ENCODE results near the gene AP1M1.

GRCh38 chr19:16281743-16282142 is 84.0 kb downstream of the AP1M1 start:
- TF ChIP-seq, protein P1, sequence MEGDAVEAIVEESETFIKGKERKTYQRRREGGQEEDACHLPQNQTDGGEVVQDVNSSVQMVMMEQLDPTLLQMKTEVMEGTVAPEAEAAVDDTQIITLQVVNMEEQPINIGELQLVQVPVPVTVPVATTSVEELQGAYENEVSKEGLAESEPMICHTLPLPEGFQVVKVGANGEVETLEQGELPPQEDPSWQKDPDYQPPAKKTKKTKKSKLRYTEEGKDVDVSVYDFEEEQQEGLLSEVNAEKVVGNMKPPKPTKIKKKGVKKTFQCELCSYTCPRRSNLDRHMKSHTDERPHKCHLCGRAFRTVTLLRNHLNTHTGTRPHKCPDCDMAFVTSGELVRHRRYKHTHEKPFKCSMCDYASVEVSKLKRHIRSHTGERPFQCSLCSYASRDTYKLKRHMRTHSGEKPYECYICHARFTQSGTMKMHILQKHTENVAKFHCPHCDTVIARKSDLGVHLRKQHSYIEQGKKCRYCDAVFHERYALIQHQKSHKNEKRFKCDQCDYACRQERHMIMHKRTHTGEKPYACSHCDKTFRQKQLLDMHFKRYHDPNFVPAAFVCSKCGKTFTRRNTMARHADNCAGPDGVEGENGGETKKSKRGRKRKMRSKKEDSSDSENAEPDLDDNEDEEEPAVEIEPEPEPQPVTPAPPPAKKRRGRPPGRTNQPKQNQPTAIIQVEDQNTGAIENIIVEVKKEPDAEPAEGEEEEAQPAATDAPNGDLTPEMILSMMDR (IDR thresholded peaks at IDR 0.05): no peak
- TF ChIP-seq POLR2A (IDR thresholded peaks at IDR 0.05): no peak

Measured in heart left ventricle (tissue), 13 donors.